GM08714 (cell line): ENCODE measurements around the gene PRICKLE3.
A peak's percentile ranks its signal among the peaks of the same experiment; 100 is the strongest.

Source experiments
- H3K4me3 ChIP-seq: fragments of 200-500 bp; sonication (Bioruptor generic); 2 replicates; pipeline ENCODE4 v1.5.1; 2014; ENCODE audit warnings: mild to moderate bottlenecking, low read length, inconsistent platforms
- ZNF274 ChIP-seq: IDR thresholded peaks from 2 replicates; pipeline ENCODE4 v1.6.1; 2012; ENCODE audit warnings: mild to moderate bottlenecking, low read depth, low read length

PRICKLE3 gene

GRCh38 chrX:49186125-49187027 is at the start of gene PRICKLE3:
PRICKLE3 (minus strand) TSS chrX:49186373; CDS start chrX:49186297, 76 bp downstream.
- peak within 1 kb of the TSS; percentile 72 for H3K4me3 ChIP-seq
- no peak for TF ChIP-seq ZNF274

GRCh38 chrX:49233887-49234555 is 47.8 kb upstream of the PRICKLE3 start:
- no peak overlapping the region for H3K4me3 ChIP-seq

GRCh38 chrX:49233176-49233575 is 47.0 kb upstream of the PRICKLE3 start, which contains the start of gene CACNA1F:
CACNA1F (minus strand) TSS chrX:49233340; CDS start chrX:49233309, 31 bp downstream.
- no peak within 1 kb of the TSS for H3K4me3 ChIP-seq
- TF ChIP-seq ZNF274: no peak

More at GRCh38 chrX:49233887-49234555, 47.8 kb upstream of the PRICKLE3 start:
- no peak for TF ChIP-seq ZNF274

GRCh38 chrX:49232525-49232924 is 46.4 kb upstream of the PRICKLE3 start:
- TF ChIP-seq ZNF274: no peak
- H3K4me3 ChIP-seq: no peak overlapping the region

GRCh38 chrX:49231333-49232000 is 45.3 kb upstream of the PRICKLE3 start:
- TF ChIP-seq ZNF274: no peak
- no peak overlapping the region for H3K4me3 ChIP-seq

GRCh38 chrX:49230500-49231232 is 44.5 kb upstream of the PRICKLE3 start:
- peak overlapping the region; percentile 9; the same call in 1 of the 2 replicates for H3K4me3 ChIP-seq
- TF ChIP-seq ZNF274: no peak

- no peak overlapping the region for H3K4me3 ChIP-seq
- TF ChIP-seq ZNF274: no peak
Measured at GRCh38 chrX:49228185-49228584, 42.0 kb upstream of the PRICKLE3 start.

- no peak for TF ChIP-seq ZNF274
- H3K4me3 ChIP-seq: no peak overlapping the region
Measured at GRCh38 chrX:49227726-49228125, 41.6 kb upstream of the PRICKLE3 start.

GRCh38 chrX:49226946-49227345 is 40.8 kb upstream of the PRICKLE3 start:
- TF ChIP-seq ZNF274: no peak

GRCh38 chrX:49225858-49226257 is 39.7 kb upstream of the PRICKLE3 start:
- no peak for TF ChIP-seq ZNF274
- H3K4me3 ChIP-seq: no peak overlapping the region

More at GRCh38 chrX:49226946-49227345, 40.8 kb upstream of the PRICKLE3 start:
- H3K4me3 ChIP-seq: no peak overlapping the region

- TF ChIP-seq ZNF274: no peak
- H3K4me3 ChIP-seq: no peak overlapping the region
Measured at GRCh38 chrX:49221868-49222267, 35.7 kb upstream of the PRICKLE3 start.

- no peak for TF ChIP-seq ZNF274
- H3K4me3 ChIP-seq: no peak overlapping the region
Measured at GRCh38 chrX:49220100-49220499, 33.9 kb upstream of the PRICKLE3 start.

GRCh38 chrX:49214996-49215526 is 28.9 kb upstream of the PRICKLE3 start:
- no peak overlapping the region for H3K4me3 ChIP-seq
- TF ChIP-seq ZNF274: no peak
